Endothelial cell of umbilical vein (primary cell): ENCODE measurements around the gene MYT1. TPM values are rescaled to one million over a fixed set of nuclear protein-coding genes. Genes with fewer than 3 reads are reported as not detected.
"Not testable (repeated sequence)": the region's sequence is repeated elsewhere in the genome, so short reads cannot be mapped to it uniquely, and the experiment has no call there.

Experiments used
- BruUV-seq: library from RNA; stranded (reverse); fragments of 400-500 nt; replicated peaks from 2 replicates; lab custom pipeline; 2021; lab: Mats Ljungman, UMichigan
- CTCF ChIA-PET: fragments of 300-600, 350-600 bp; sonication (Branson Sonifier 250); formaldehyde crosslinking; loops from one replicate; lab custom pipeline; 2021; ENCODE audit warnings: antibody characterized with exemption, inconsistent platforms; lab: Charles Lee
- POLR2A ChIA-PET: fragments of 300-600, 350-600 bp; sonication (Branson Sonifier 250); formaldehyde crosslinking; loops from one replicate; lab custom pipeline; 2021; ENCODE audit warnings: antibody characterized with exemption, inconsistent platforms; lab: Charles Lee
- DNase-seq: peaks from one replicate; pipeline ENCODE4 v3.0.0-alpha.2; 2011; ENCODE audit warnings: low read depth, low spot score
- FAIRE-seq: peaks from 2 replicates; lab custom pipeline; 2011; peaks lifted over from hg19 to GRCh38; lab: Jason Lieb, UNC
- H2AFZ ChIP-seq: 2 replicates; pipeline ENCODE4 v1.6.0; 2012; ENCODE audit warnings: low read depth, low read length, control low read depth, inconsistent platforms
- H3K27ac ChIP-seq: 2 replicates; pipeline ENCODE4 v1.5.1; 2011; ENCODE audit warnings: low read depth, mild to moderate bottlenecking, control low read depth, low read length, moderate library complexity; ENCODE audit not compliant: insufficient read depth
- H3K27me3 ChIP-seq, 2 experiments: 2 replicates each; pipeline versions ENCODE4 v1.6.0 to v1.6.1; 2011; ENCODE audit warnings: low read length in 2 of 2, mixed read lengths in 1 of 2; ENCODE audit not compliant: control insufficient read depth in 2 of 2, insufficient read depth in 2 of 2
- H3K36me3 ChIP-seq, 2 experiments: 2 replicates in 1 of 2; 3 replicates in 1 of 2; pipeline ENCODE4 v1.5.1; 2011; ENCODE audit warnings: low read length in 2 of 2, mild to moderate bottlenecking in 1 of 2, moderate library complexity in 1 of 2; ENCODE audit not compliant: control insufficient read depth in 2 of 2, insufficient read depth in 2 of 2; ENCODE audit errors: extremely low read depth in 1 of 2
- H3K4me1 ChIP-seq: 3 replicates; pipeline ENCODE4 v1.5.1; 2011; ENCODE audit warnings: mild to moderate bottlenecking, low read length; ENCODE audit not compliant: control insufficient read depth, insufficient read depth; ENCODE audit errors: extremely low read depth
- H3K4me2 ChIP-seq: 2 replicates; pipeline ENCODE4 v1.6.1; 2011; ENCODE audit warnings: low read length, control low read depth, mixed read lengths; ENCODE audit not compliant: insufficient read depth
- H3K4me3 ChIP-seq, 3 experiments: fragments of 200-600 bp in 1 of 3; sonication (generic), shearing (Covaris generic) in 1 of 3; replicated peaks in 1 of 3; 2 replicates each; pipeline ENCODE4 v1.5.1; 2011 to 2016; ENCODE audit warnings: control low read depth in 3 of 3, low read length in 3 of 3, mild to moderate bottlenecking in 2 of 3, inconsistent platforms in 1 of 3, low read depth in 1 of 3, moderate library complexity in 1 of 3; ENCODE audit not compliant: insufficient read depth in 1 of 3
- H3K79me2 ChIP-seq: 2 replicates; pipeline ENCODE4 v1.6.0; 2012; ENCODE audit warnings: low read length, inconsistent platforms; ENCODE audit not compliant: control insufficient read depth, insufficient read depth
- H3K9ac ChIP-seq: replicated peaks from 2 replicates; pipeline ENCODE3; 2011; ENCODE audit warnings: low read length, control low read depth; ENCODE audit not compliant: insufficient read depth; ENCODE audit errors: extremely low read depth
- H3K9me1 ChIP-seq: replicated peaks from 3 replicates; pipeline ENCODE4 v1.6.0; 2011; ENCODE audit warnings: mild to moderate bottlenecking, low read length; ENCODE audit not compliant: control insufficient read depth, insufficient read depth; ENCODE audit errors: extremely low read depth
- H3K9me3 ChIP-seq: replicated peaks from 2 replicates; pipeline ENCODE4 v1.5.1; 2012; ENCODE audit warnings: low read length, inconsistent platforms; ENCODE audit not compliant: control insufficient read depth, insufficient read depth
- H4K20me1 ChIP-seq: replicated peaks from 2 replicates; pipeline ENCODE3; 2011; ENCODE audit warnings: mild to moderate bottlenecking, low read length; ENCODE audit not compliant: control insufficient read depth, insufficient read depth; ENCODE audit errors: extremely low read depth
- FOS ChIP-seq: IDR thresholded peaks from 2 replicates; pipeline ENCODE4 v1.6.1; 2011; ENCODE audit warnings: mild to moderate bottlenecking, low read length, moderate library complexity, borderline replicate concordance; ENCODE audit not compliant: insufficient read depth
- JUN ChIP-seq: IDR thresholded peaks from 2 replicates; pipeline ENCODE4 v1.6.1; 2011; ENCODE audit warnings: borderline replicate concordance, low read depth; ENCODE audit not compliant: insufficient read length, insufficient read depth
- MYC ChIP-seq: IDR thresholded peaks from one replicate; pipeline ENCODE4 v1.6.1; 2011; ENCODE audit warnings: mild to moderate bottlenecking, low read depth, low read length
- POLR2AphosphoS5 ChIP-seq: IDR thresholded peaks from 2 replicates; pipeline ENCODE4 v1.6.1; 2012; ENCODE audit warnings: low read depth, mild to moderate bottlenecking, control low read depth, low read length, moderate library complexity; ENCODE audit not compliant: insufficient read depth
- dilution Hi-C: fragments of 300-500 bp; cut with MboI; formaldehyde crosslinking; loops from one replicate; pipeline ENCODE4 v1.15.0; 2019; ENCODE audit warnings: low sequenced_read_pairs; ENCODE audit not compliant: extremely low pct_ligation_motif_present
- intact Hi-C: fragments of 100-400 bp; cut with micrococcal nuclease; formaldehyde crosslinking; loops from one replicate; pipeline ENCODE4 v1.10.0; 2022
- polyA plus RNA-seq, 4 experiments: library from polyadenylated mRNA; depleted of rRNA in 3 of 4; stranded (reverse) in 3 of 4; unstranded in 1 of 4; fragments of >200 nt; gene quantifications; 2 replicates each; pipeline versions ENCODE4 v1.2.1 to v1.2.3, GENCODE V29; 2011 to 2012; ENCODE audit warnings: missing spikeins in 1 of 4
- total RNA-seq: library from RNA; stranded (reverse); gene quantifications from 2 replicates; pipeline ENCODE4 v1.2.3, GENCODE V29; 2021
- TF ChIP-seq, protein P1 (sequence below), 2 donors: IDR thresholded peaks; 1 replicate in 1 of 2; 2 replicates in 1 of 2; pipeline ENCODE4 v1.5.1; 2011; ENCODE audit warnings: low read length in 2 of 2, mild to moderate bottlenecking in 2 of 2, moderate library complexity in 2 of 2, control low read depth in 1 of 2, inconsistent platforms in 1 of 2, low read depth in 1 of 2; ENCODE audit not compliant: insufficient read depth in 1 of 2; ENCODE audit errors: extremely low read depth in 1 of 2

MYT1 gene
- total and polyA plus RNA-seq, 2 donors (not counting 3 experiments of a cell fraction or from before 2014, with no cell fraction given): not detected

GRCh38 chr20:64121586-64121985 is 42.7 kb upstream of the MYT1 start:
- Histone ChIP-seq H3K36me3 (no peaks in the 10 kb centered on the region), H3K27ac (no peak overlapping the region), H3K4me1 (no peaks in the 10 kb centered on the region), H3K4me2 (no peak overlapping the region), H3K9me3 (no peaks in the 10 kb centered on the region), H3K9ac (no peak overlapping the region), H3K4me3 (no peak overlapping the region), H3K9me1 (no peaks in the 10 kb centered on the region), H2AFZ (no peak overlapping the region), H3K79me2 (no peaks in the 10 kb centered on the region), H4K20me1 (no peaks in the 10 kb centered on the region), H3K27me3 (peaks cover 9 to 10% of the 10 kb centered on the region in 2 experiments)
- intact Hi-C loops: loop anchor here (10.0 kb wide), 1 partner anchor 57 kb away; the partner anchor contains the start of gene TCEA2
- ChIA-PET CTCF (interaction anchor here (0.9 to 8.0 kb wide), 14 partner anchors 10 to 812 kb away, joined by 3 to 66 read pairs (median 4); partner anchors contain the start of genes LKAAEAR1, OPRL1, PRPF6 and RGS19), POLR2A (no interaction called here)
- no peak for TF ChIP-seq JUN
- TF ChIP-seq POLR2AphosphoS5: no peak
- TF ChIP-seq, protein P1, sequence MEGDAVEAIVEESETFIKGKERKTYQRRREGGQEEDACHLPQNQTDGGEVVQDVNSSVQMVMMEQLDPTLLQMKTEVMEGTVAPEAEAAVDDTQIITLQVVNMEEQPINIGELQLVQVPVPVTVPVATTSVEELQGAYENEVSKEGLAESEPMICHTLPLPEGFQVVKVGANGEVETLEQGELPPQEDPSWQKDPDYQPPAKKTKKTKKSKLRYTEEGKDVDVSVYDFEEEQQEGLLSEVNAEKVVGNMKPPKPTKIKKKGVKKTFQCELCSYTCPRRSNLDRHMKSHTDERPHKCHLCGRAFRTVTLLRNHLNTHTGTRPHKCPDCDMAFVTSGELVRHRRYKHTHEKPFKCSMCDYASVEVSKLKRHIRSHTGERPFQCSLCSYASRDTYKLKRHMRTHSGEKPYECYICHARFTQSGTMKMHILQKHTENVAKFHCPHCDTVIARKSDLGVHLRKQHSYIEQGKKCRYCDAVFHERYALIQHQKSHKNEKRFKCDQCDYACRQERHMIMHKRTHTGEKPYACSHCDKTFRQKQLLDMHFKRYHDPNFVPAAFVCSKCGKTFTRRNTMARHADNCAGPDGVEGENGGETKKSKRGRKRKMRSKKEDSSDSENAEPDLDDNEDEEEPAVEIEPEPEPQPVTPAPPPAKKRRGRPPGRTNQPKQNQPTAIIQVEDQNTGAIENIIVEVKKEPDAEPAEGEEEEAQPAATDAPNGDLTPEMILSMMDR (IDR thresholded peaks at IDR 0.05; ENCODE audit: extremely low read depth in 1 of 2, insufficient read depth in 1 of 2, low read depth in 1 of 2, low read length in 2 of 2): no peak
- no peak for TF ChIP-seq FOS
- no peak for TF ChIP-seq MYC
- no TSS peak for BruUV-seq
- FAIRE-seq (no peak), DNase-seq (no peak)
- dilution Hi-C loops: no loop called here

DNA sequence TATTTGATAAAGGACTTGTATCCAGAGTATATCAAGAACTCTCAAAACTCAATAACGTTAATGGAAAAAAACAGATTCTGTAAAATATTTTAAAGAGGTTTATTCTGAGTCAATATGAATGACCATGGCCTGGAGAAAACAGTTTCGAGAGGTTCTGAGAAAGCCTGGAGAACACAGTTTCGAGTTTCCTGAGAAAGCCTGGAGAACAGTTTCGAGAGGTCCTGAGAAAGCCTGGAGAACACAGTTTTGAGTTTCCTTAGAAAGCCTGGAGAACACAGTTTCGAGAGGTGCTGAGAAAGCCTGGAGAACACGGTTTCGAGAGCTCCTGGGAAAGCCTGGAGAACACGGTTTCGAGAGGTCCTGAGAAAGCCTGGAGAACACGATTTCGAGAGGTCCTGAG is 41.3 kb upstream of the MYT1 start:
- H3K9me3 ChIP-seq, FAIRE-seq: not testable (repeated sequence)

DNA sequence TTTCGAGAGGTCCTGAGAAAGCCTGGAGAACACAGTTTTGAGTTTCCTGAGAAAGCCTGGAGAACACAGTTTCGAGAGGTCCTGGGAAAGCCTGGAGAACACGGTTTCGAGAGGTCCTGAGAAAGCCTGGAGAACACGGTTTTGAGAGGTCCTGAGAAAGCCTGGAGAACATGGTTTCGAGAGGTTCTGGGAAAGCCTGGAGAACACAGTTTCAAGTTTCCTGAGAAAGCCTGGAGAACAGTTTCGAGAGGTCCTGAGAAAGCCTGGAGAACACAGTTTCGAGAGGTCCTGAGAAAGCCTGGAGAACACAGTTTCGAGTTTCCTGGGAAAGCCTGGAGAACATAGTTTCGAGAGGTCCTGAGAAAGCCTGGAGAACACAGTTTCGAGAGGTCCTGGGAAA is 40.7 kb upstream of the MYT1 start:
- H3K79me2 ChIP-seq, H3K9ac ChIP-seq, H3K27ac ChIP-seq, H3K9me1 ChIP-seq, H3K36me3 ChIP-seq, DNase-seq, FAIRE-seq, H4K20me1 ChIP-seq, CTCF ChIA-PET, H3K9me3 ChIP-seq, H3K4me2 ChIP-seq, H3K4me3 ChIP-seq, H3K4me1 ChIP-seq, H2AFZ ChIP-seq, POLR2A ChIA-PET, BruUV-seq, dilution Hi-C loops: not testable (repeated sequence)
- peaks cover 10 to 15% of the 10 kb centered on the region in 2 experiments for H3K27me3 ChIP-seq
- intact Hi-C loops: loop anchor here (10.0 kb wide), 1 partner anchor 59 kb away; the partner anchor contains the start of gene TCEA2

More for the DNA sequence above, 41.3 kb upstream of the MYT1 start:
- H3K9me1 ChIP-seq, dilution Hi-C loops, H4K20me1 ChIP-seq, H3K4me1 ChIP-seq, H3K4me3 ChIP-seq, POLR2A ChIA-PET, H3K79me2 ChIP-seq, H3K9ac ChIP-seq, DNase-seq, BruUV-seq, H3K27ac ChIP-seq, H3K36me3 ChIP-seq, H2AFZ ChIP-seq, H3K4me2 ChIP-seq: not testable (repeated sequence)
- intact Hi-C loops: loop anchor here (10.0 kb wide), 1 partner anchor 58 kb away; the partner anchor contains the start of gene TCEA2
- H3K27me3 ChIP-seq: peaks cover 10% of the 10 kb centered on the region in 2 experiments
- CTCF ChIA-PET: interaction anchor here (2.9 to 8.0 kb wide), 2 partner anchors 39 to 585 kb away, joined by 13 to 66 read pairs; partner anchors contain the start of gene LKAAEAR1
